NT2/D1 (cell line): ENCODE data around the gene ESRRG.

ENCODE experiments used
- DNase-seq: peaks from one replicate; pipeline ENCODE4 v3.0.0-alpha.2; 2011; ENCODE audit warnings: low read depth, low spot score
- H3K27me3 ChIP-seq: 2 replicates; pipeline ENCODE4 v1.6.0; 2011; ENCODE audit warnings: mild to moderate bottlenecking; ENCODE audit not compliant: insufficient read length, insufficient read depth
- H3K36me3 ChIP-seq: 2 replicates; pipeline ENCODE4 v1.6.1; 2011; ENCODE audit warnings: mild to moderate bottlenecking, low read length, mixed read lengths; ENCODE audit not compliant: insufficient read depth, insufficient read length
- H3K4me1 ChIP-seq: 2 replicates; pipeline ENCODE4 v1.5.1; 2011; ENCODE audit not compliant: insufficient read depth, insufficient read length
- H3K4me3 ChIP-seq: 2 replicates; pipeline ENCODE4 v1.5.1; 2011; ENCODE audit warnings: low read depth; ENCODE audit not compliant: insufficient read length
- H3K9ac ChIP-seq: 2 replicates; pipeline ENCODE4 v1.6.0; 2011; ENCODE audit warnings: low read depth; ENCODE audit not compliant: insufficient read length
- H3K9me3 ChIP-seq: 2 replicates; pipeline ENCODE4 v1.5.1; 2011; ENCODE audit warnings: mild to moderate bottlenecking, low read length; ENCODE audit not compliant: insufficient read depth
- SUZ12 ChIP-seq: IDR thresholded peaks from 2 replicates; pipeline ENCODE4 v1.6.1; 2011; ENCODE audit not compliant: insufficient read length, insufficient read depth; ENCODE audit errors: extremely low read depth
- YY1 ChIP-seq: IDR thresholded peaks from 2 replicates; pipeline ENCODE4 v1.6.1; 2011; ENCODE audit not compliant: insufficient read length, insufficient read depth
- ZNF274 ChIP-seq: IDR thresholded peaks from 2 replicates; pipeline ENCODE4 v1.6.1; 2011; ENCODE audit warnings: mild to moderate bottlenecking, low read depth, low read length

Gene ESRRG

GRCh38 chr1:216686860-216687766, 36.1 kb downstream of the ESRRG start:
- H3K9ac ChIP-seq, result no peak overlapping the region
- no peak for DNase-seq
- H3K4me3 ChIP-seq, result no peak overlapping the region
- no peaks in the 10 kb centered on the region for H3K27me3 ChIP-seq
- H3K4me1 ChIP-seq, result no peaks in the 10 kb centered on the region
- TF ChIP-seq SUZ12, result no peak
- no peak for TF ChIP-seq YY1
- H3K36me3 ChIP-seq, result no peaks in the 10 kb centered on the region
- no peaks in the 10 kb centered on the region for H3K9me3 ChIP-seq

DNA sequence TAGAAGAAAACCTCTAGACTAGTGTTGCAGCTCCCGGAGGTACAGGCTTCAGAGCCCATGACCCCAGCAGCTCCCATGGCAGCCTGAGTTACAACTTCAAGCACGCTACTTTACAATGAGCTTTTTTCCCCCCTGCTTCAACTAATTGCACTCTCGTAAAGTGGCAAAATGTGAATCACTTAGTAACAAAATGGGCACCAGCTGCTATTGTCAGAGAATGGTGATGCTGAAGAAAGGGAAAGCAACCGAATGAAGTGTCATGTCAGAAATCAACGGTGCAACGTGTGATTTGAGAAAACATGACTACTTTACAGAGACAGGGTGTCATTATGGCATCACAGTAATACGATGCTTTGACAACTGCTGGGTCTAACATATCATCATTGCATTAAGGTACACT, 40.5 kb downstream of the ESRRG start:
- Histone ChIP-seq H3K9ac (no peak overlapping the region), H3K36me3 (no peaks in the 10 kb centered on the region), H3K4me1 (no peaks in the 10 kb centered on the region), H3K9me3 (no peaks in the 10 kb centered on the region), H3K27me3 (no peaks in the 10 kb centered on the region), H3K4me3 (no peak overlapping the region)
- no peak for TF ChIP-seq ZNF274
- DNase-seq, result no peak

- Histone ChIP-seq H3K4me3 (no peak overlapping the region), H3K9ac (no peak overlapping the region), H3K9me3 (no peaks in the 10 kb centered on the region), H3K27me3 (no peaks in the 10 kb centered on the region), H3K4me1 (no peaks in the 10 kb centered on the region), H3K36me3 (no peaks in the 10 kb centered on the region)
- no peak for DNase-seq
- no peak for TF ChIP-seq ZNF274
- no peak for TF ChIP-seq SUZ12
- no peak for TF ChIP-seq YY1
Observed at GRCh38 chr1:216679108-216679507, 44.1 kb downstream of the ESRRG start.

- Histone ChIP-seq H3K4me1 (no peaks in the 10 kb centered on the region), H3K9me3 (no peaks in the 10 kb centered on the region), H3K4me3 (no peak overlapping the region), H3K36me3 (no peaks in the 10 kb centered on the region), H3K9ac (no peak overlapping the region), H3K27me3 (no peaks in the 10 kb centered on the region)
- DNase-seq, result no peak
- TF ChIP-seq YY1 (no peak), SUZ12 (no peak), ZNF274 (no peak)
Observed at GRCh38 chr1:216670118-216670883, 52.9 kb downstream of the ESRRG start.

DNA sequence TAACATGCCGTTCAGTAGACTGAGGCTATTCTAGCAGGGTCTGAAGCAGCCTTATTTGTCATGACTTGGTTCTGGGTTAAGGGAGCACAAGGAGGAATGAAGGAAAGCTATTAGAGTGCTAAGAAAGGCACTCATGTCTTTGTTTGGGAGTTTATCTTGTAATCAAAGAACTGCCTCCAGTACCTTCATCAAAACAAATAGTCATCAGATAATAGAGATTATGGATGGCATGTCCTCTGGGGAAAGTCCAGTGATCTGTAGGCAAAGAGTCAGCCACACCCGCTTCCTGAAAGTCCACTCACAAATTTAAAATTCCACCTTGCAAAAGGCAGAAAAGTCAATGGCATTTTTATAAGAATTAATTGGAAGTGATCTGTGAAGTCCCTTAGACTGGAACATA, 56.8 kb downstream of the ESRRG start:
- Histone ChIP-seq H3K27me3 (no peaks in the 10 kb centered on the region), H3K9ac (no peak overlapping the region), H3K36me3 (no peaks in the 10 kb centered on the region), H3K9me3 (no peaks in the 10 kb centered on the region), H3K4me3 (no peak overlapping the region), H3K4me1 (no peaks in the 10 kb centered on the region)
- DNase-seq, result no peak
- TF ChIP-seq ZNF274 (no peak), YY1 (no peak), SUZ12 (no peak)

- no peak overlapping the region for H3K4me3 ChIP-seq
- DNase-seq, result no peak
- no peak for TF ChIP-seq ZNF274
- TF ChIP-seq SUZ12, result no peak
- TF ChIP-seq YY1, result no peak
- H3K9ac ChIP-seq, result no peak overlapping the region
- H3K27me3 ChIP-seq, result no peaks in the 10 kb centered on the region
- H3K36me3 ChIP-seq, result no peaks in the 10 kb centered on the region
- no peaks in the 10 kb centered on the region for H3K9me3 ChIP-seq
- no peaks in the 10 kb centered on the region for H3K4me1 ChIP-seq
Observed at GRCh38 chr1:216665856-216666255, 57.4 kb downstream of the ESRRG start.

GRCh38 chr1:216665406-216665805, 57.8 kb downstream of the ESRRG start:
- Histone ChIP-seq H3K4me3 (no peak overlapping the region), H3K9ac (no peak overlapping the region), H3K9me3 (no peaks in the 10 kb centered on the region), H3K36me3 (no peaks in the 10 kb centered on the region), H3K27me3 (no peaks in the 10 kb centered on the region), H3K4me1 (no peaks in the 10 kb centered on the region)
- no peak for TF ChIP-seq ZNF274
- TF ChIP-seq YY1, result no peak
- TF ChIP-seq SUZ12, result no peak
- no peak for DNase-seq
